ENCODE measurements around the gene GAB2. TPM values are rescaled to one million over a fixed set of nuclear protein-coding genes. Genes with fewer than 3 reads are reported as not detected.
"Not testable (repeated sequence)": the region's sequence is repeated elsewhere in the genome, so short reads cannot be mapped to it uniquely, and the experiment has no call there.

The GAB2 gene
- total RNA-seq, 1 donor from 2014 or later: 65.1 TPM

GRCh38 chr11:78284260-78284659 lies 133.4 kb downstream of the GAB2 start:
- no peak for DNase-seq (ENCODE audit: low spot score)

- no peak for DNase-seq (ENCODE audit: low spot score)
Observed at GRCh38 chr11:78282821-78283220, 134.8 kb downstream of the GAB2 start.

DNA sequence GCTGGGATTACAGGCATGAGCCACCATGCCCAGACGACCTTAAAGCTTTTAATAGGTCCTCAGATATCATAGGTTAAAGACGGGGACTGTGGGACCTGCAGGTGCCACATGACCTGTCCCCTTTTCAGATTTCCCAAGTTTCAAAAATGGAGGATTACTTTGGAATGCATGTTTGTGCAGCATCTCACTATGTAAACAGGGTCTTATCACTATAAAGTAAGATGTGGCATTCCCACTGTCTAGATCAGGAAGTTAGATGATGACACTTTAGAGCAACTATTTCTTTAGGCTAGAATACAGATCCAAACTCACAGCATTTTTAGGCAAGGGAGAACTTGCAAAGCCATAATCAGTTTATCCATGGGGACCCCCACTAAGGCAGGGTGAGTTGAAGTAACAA lies 136.1 kb downstream of the GAB2 start:
- DNase-seq (ENCODE audit: low spot score): no peak

GRCh38 chr11:78277314-78277994 lies 140.2 kb downstream of the GAB2 start:
- no peak for DNase-seq (ENCODE audit: low spot score)

DNA sequence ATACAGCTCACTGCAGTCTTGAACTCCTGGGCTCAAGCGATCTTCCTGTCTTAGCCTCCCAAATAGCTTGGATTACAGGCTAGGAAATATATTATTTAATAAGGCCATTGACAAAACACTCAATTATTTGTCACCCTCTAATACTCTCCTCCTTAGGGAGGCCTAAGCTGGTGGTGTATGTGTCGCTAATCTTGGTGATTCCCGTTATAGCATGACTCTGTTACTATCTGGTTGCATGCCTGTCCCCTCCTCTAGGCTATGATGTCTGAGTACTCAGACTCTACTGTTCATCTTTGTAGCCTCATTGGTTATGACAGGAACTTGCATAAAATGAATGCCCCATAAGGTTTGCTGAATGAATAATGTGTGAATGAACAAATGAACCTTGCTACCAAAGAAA lies 141.3 kb downstream of the GAB2 start:
- DNase-seq (ENCODE audit: low spot score): no peak

- no peak for DNase-seq (ENCODE audit: low spot score)
Observed at GRCh38 chr11:78274739-78275138, 142.9 kb downstream of the GAB2 start.

GRCh38 chr11:78272625-78273269 lies 144.9 kb downstream of the GAB2 start:
- not testable (repeated sequence) for DNase-seq (ENCODE audit: low spot score)

GRCh38 chr11:78271801-78272200 lies 145.8 kb downstream of the GAB2 start:
- DNase-seq (ENCODE audit: low spot score): not testable (repeated sequence)

- no peak for DNase-seq (ENCODE audit: low spot score)
Observed at GRCh38 chr11:78270971-78271370, 146.6 kb downstream of the GAB2 start.

DNA sequence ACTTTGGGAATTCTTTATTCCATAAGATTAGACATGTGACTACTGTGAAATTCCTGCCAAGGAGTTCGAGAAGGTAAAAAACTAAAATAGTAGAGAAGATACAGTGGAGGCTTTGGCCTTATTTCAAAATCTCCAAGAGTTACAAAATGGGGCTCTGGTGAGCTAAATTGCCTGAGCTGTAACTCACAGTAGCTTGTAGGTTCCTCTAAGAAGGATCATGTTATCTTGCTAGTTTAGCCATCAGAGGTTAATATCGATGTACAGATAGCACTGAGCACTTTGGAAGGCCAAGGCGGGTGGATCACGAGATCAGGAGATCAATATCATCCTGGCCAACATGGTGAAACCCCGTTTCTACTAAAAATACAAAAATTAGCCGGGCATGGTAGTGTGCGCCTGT lies 147.8 kb downstream of the GAB2 start:
- no peak for DNase-seq (ENCODE audit: low spot score)

GRCh38 chr11:78268591-78269410 lies 148.8 kb downstream of the GAB2 start:
- no peak for DNase-seq (ENCODE audit: low spot score)

DNA sequence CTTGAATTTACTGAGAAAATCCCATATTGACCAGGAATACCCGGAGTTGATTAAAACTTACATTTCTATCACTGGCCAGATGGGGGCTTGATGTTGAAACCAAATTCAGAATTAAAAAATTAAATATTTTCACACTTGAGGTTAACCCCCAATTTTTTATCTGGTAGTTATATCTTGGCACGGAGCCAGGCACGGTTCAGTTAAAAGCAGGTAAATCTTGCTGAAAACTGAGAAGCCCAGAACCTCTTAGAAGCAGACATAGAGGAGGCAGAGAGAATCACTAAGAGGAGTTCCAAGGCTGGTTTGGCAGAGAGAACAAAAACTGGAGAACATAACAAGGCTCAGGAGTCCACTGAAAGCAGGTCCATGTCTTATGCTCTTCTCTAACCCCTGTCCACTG lies 151.2 kb downstream of the GAB2 start:
- no peak for DNase-seq (ENCODE audit: low spot score)

DNA sequence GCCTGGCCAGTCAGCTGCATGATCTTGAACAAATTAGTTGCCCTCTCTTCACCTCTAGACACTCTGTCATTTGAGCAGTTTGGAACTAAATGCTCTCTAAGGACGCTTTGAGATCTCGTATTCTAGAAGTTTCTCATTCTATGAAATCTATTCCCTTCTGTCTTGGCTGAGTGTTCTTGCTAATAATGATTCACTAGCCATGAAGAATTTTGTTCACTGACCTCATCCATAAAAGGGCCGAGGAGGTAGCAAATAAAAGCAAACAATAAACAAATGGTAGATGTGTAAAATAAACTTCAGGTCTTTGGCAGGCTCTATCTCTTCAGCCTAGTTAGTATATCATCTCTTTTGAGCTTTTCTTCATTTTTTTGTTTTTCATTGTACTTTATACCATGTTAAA lies 152.3 kb downstream of the GAB2 start:
- no peak for DNase-seq (ENCODE audit: low spot score)

DNA sequence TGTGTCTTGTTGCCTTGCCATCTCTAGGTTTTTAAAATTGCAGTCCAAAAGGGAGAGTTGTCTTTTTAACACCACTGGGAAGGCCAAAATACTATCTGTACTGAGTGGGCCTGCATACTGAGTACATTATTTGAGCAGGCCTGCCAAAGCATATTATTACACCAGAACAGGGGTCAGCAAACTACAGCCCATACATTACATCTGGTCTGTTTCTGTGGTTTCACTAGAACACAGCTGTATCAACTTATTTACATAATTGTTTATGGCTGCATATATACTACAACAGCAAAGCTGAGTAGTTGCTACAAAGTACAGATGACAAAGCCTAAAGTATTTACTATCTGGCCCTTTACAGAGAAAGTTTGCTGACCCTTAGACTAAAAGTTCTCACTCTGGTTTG lies 154.9 kb downstream of the GAB2 start:
- no peak for DNase-seq (ENCODE audit: low spot score)

GRCh38 chr11:78262238-78262637 lies 155.4 kb downstream of the GAB2 start:
- no peak for DNase-seq (ENCODE audit: low spot score)

- DNase-seq (ENCODE audit: low spot score): no peak
Observed at GRCh38 chr11:78261828-78262227, 155.8 kb downstream of the GAB2 start.

DNA sequence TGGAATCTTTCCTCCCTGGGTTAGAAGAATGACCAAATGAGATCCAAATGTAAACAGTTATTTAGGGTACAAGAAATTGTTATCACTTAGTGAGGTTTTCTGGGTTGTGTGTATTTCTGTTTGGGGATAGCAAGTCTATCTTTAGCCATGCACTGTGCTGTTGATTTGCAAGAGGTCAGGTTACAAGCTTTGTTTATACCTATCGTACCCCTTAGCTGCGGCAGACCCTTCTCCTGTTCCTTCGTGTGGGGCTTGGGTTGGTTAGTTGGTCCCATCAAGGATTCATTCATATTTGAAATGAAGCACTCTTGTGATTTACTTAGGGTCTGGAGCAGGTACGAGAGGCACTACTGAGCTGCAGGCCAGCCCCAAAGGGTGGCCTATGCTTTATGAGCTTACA lies 156.3 kb downstream of the GAB2 start:
- DNase-seq (ENCODE audit: low spot score): no peak

DNA sequence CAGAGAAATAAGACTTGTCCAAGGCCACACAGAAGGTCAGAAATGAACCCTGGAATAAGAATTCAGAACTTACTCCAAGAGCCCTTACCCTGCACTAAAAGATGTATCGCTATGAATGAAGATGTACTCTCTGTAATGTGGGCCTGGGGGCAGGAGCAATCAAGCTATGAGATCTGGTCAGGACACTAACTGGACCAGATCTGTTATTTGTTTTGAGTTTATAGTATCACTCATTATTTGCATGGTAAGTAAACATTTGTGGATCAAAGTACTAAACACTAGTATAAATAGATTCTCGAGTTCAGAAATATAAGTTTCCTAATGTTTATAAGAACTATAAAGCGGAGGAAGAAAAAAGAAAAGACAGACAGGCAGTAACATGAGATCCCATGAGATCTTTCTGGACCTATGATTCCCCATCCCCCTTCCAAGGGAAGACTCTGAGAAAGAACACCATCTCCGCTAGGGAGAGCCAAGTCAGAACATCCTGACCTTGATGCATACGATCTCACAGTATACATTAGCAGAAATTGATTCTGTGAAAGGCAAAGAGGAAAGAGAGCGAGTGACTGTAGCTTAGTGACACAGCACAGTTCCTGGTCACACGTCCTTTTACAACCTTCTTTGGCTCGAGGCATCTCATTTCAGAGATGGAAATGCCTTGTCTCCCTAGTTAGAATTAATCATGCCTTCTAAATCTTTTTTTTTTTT lies 157.7 kb downstream of the GAB2 start:
- DNase-seq (ENCODE audit: low spot score): no peak

- no peak for DNase-seq (ENCODE audit: low spot score)
Observed at GRCh38 chr11:78257654-78258053, 160.0 kb downstream of the GAB2 start.

DNA sequence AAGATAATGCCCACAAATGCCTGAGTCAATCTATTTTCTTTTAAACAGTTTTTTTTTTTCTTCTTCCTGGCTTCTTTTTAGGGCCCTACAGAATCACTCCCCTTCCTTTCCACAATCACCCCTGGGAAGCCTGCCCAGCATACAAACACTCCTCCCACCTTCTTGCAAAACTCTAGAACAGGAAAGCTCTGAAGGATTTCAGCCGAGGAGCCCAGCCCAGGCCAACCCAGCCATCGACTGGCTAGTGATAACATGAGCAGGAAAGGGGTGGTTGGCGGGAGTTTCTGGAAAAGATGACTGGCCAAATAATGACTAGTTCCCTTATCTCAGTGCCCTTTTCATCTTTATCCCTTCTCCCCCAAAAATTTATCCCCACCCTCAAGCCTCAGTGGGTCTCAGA lies 160.7 kb downstream of the GAB2 start:
- no peak for DNase-seq (ENCODE audit: low spot score)

DNA sequence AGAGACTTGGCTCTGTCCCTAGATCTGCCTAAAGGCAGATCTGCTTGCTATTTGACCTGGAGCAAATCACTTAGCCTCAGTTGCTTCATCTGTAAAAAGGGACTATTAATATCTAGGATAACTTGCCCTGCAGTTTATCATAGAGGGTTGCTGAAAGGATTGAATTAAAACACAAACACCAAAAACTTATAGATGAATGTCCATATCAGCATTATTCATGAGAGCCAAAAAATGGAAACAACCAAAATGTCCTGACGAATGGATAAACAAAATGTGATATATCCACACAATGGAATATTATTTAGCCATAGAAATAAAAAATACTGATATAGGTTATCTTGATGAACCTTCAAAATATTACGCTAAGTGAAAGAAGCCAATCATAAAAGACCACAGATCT lies 161.7 kb downstream of the GAB2 start:
- DNase-seq (ENCODE audit: low spot score): no peak

- DNase-seq (ENCODE audit: low spot score): no peak
Observed at GRCh38 chr11:78254268-78254667, 163.4 kb downstream of the GAB2 start.
